Measurements from ENCODE around the gene IQGAP2.

The IQGAP2 gene

GRCh38 chr5:76634661-76635060 is 231.6 kb downstream of the IQGAP2 start:
- H3K36me3 ChIP-seq (ENCODE audit: low read length) = no peaks in the 10 kb centered on the region
- no peak overlapping the region for H3K9ac ChIP-seq (ENCODE audit: low read length)
- H4K20me1 ChIP-seq (ENCODE audit: low read depth, low read length) = no peaks in the 10 kb centered on the region
- H3K9me2 ChIP-seq (replicated peaks; ENCODE audit: insufficient read depth, low read length) = no peaks in the 10 kb centered on the region
- no peak overlapping the region for H3K27ac ChIP-seq (ENCODE audit: low read depth, low read length)
- no peaks in the 10 kb centered on the region for H3K79me2 ChIP-seq (ENCODE audit: insufficient read depth, low read length)
- H3F3A ChIP-seq (ENCODE audit: insufficient read depth) = no peaks in the 10 kb centered on the region
- no peak overlapping the region for H3K4me2 ChIP-seq (ENCODE audit: low read depth, low read length, poor library complexity, severe bottlenecking)
- no peak overlapping the region for H2AFZ ChIP-seq (ENCODE audit: low read depth, low read length, severe bottlenecking)
- TF ChIP-seq, protein P1, sequence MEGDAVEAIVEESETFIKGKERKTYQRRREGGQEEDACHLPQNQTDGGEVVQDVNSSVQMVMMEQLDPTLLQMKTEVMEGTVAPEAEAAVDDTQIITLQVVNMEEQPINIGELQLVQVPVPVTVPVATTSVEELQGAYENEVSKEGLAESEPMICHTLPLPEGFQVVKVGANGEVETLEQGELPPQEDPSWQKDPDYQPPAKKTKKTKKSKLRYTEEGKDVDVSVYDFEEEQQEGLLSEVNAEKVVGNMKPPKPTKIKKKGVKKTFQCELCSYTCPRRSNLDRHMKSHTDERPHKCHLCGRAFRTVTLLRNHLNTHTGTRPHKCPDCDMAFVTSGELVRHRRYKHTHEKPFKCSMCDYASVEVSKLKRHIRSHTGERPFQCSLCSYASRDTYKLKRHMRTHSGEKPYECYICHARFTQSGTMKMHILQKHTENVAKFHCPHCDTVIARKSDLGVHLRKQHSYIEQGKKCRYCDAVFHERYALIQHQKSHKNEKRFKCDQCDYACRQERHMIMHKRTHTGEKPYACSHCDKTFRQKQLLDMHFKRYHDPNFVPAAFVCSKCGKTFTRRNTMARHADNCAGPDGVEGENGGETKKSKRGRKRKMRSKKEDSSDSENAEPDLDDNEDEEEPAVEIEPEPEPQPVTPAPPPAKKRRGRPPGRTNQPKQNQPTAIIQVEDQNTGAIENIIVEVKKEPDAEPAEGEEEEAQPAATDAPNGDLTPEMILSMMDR (IDR thresholded peaks at IDR 0.05; ENCODE audit: insufficient read depth, low read length, poor library complexity, severe bottlenecking) = no peak
- H3K4me3 ChIP-seq (ENCODE audit: insufficient read depth, low read length, poor library complexity, severe bottlenecking) = no peak overlapping the region
- H3K9me3 ChIP-seq (ENCODE audit: insufficient read depth, low read length) = no peaks in the 10 kb centered on the region
- no peaks in the 10 kb centered on the region for H3K27me3 ChIP-seq (ENCODE audit: low read length)

GRCh38 chr5:76637490-76637889 is 234.4 kb downstream of the IQGAP2 start:
- H3K79me2 ChIP-seq (ENCODE audit: insufficient read depth, low read length) = no peaks in the 10 kb centered on the region
- H3K9me3 ChIP-seq (ENCODE audit: insufficient read depth, low read length) = no peaks in the 10 kb centered on the region
- H4K20me1 ChIP-seq (ENCODE audit: low read depth, low read length) = no peaks in the 10 kb centered on the region
- no peak overlapping the region for H3K4me3 ChIP-seq (ENCODE audit: insufficient read depth, low read length, poor library complexity, severe bottlenecking)
- H3K9me2 ChIP-seq (replicated peaks; ENCODE audit: insufficient read depth, low read length) = no peaks in the 10 kb centered on the region
- no peak for TF ChIP-seq EZH2phosphoT487 (conservative IDR thresholded peaks at IDR 0.05; ENCODE audit: low read length)
- TF ChIP-seq, protein P1 (IDR thresholded peaks at IDR 0.05; ENCODE audit: insufficient read depth, low read length, poor library complexity, severe bottlenecking) = no peak
- H3K27ac ChIP-seq (ENCODE audit: low read depth, low read length) = no peak overlapping the region
- no peaks in the 10 kb centered on the region for H3F3A ChIP-seq (ENCODE audit: insufficient read depth)
- H3K36me3 ChIP-seq (ENCODE audit: low read length) = no peaks in the 10 kb centered on the region
- H3K9ac ChIP-seq (ENCODE audit: low read length) = no peak overlapping the region
- H3K27me3 ChIP-seq (ENCODE audit: low read length) = no peaks in the 10 kb centered on the region
- no peak overlapping the region for H2AFZ ChIP-seq (ENCODE audit: low read depth, low read length, severe bottlenecking)
- H3K4me2 ChIP-seq (ENCODE audit: low read depth, low read length, poor library complexity, severe bottlenecking) = no peak overlapping the region

DNA sequence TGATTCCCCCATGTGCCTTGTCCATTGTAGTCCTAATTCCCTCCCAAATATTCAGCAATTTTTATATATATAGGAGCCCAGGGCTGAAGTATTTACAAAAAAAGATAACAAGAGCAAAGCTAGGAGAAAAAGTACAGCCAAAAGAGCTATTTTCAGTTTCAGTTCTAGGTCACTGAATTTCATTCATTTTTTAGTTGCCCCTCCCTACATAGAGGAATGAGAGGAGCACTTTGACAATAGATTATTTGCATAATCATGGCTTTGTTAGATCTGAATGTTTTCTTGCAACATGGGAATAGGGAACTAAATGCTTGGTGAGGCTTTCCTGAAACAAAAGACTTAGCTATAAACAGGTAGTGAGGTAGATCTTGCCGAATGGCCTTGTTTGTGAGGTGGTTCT is 235.4 kb downstream of the IQGAP2 start:
- H3K27ac ChIP-seq (ENCODE audit: low read depth, low read length) = no peak overlapping the region
- H3K36me3 ChIP-seq (ENCODE audit: low read length) = no peaks in the 10 kb centered on the region
- no peak overlapping the region for H3K4me3 ChIP-seq (ENCODE audit: insufficient read depth, low read length, poor library complexity, severe bottlenecking)
- no peak overlapping the region for H3K4me2 ChIP-seq (ENCODE audit: low read depth, low read length, poor library complexity, severe bottlenecking)
- no peaks in the 10 kb centered on the region for H3K9me2 ChIP-seq (replicated peaks; ENCODE audit: insufficient read depth, low read length)
- H4K20me1 ChIP-seq (ENCODE audit: low read depth, low read length) = no peaks in the 10 kb centered on the region
- no peak overlapping the region for H2AFZ ChIP-seq (ENCODE audit: low read depth, low read length, severe bottlenecking)
- no peak overlapping the region for H3K9ac ChIP-seq (ENCODE audit: low read length)
- TF ChIP-seq, protein P1 (IDR thresholded peaks at IDR 0.05; ENCODE audit: insufficient read depth, low read length, poor library complexity, severe bottlenecking) = no peak
- no peak for TF ChIP-seq EZH2phosphoT487 (conservative IDR thresholded peaks at IDR 0.05; ENCODE audit: low read length)
- no peaks in the 10 kb centered on the region for H3K27me3 ChIP-seq (ENCODE audit: low read length)
- no peaks in the 10 kb centered on the region for H3K9me3 ChIP-seq (ENCODE audit: insufficient read depth, low read length)
- H3F3A ChIP-seq (ENCODE audit: insufficient read depth) = no peaks in the 10 kb centered on the region
- H3K79me2 ChIP-seq (ENCODE audit: insufficient read depth, low read length) = no peaks in the 10 kb centered on the region

Measured in SU-DHL-6 (cell line).